ENCODE results near the gene RORC.

DNA sequence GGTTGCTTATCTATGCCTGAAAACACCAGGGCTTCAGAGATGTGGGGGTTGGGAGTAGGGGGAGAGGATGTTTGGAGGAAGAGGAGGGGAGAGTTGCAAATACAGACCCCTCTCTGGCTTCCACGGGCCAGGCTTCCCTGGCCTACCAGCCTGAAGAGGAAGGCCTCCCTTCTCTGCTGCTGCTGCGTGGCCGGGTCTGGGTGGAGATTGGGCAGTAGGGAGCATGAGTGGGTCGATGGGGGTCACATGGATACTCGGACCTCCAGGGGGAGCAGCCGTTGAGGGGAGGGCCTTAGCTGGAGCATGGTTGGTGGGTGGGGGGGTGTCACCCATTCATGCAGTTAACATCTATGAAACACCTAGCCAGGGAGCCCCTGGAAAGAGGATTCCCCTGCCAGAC lies 1.5 kb downstream of the RORC start:
- TF ChIP-seq GATA2 (IDR thresholded peaks at IDR 0.05; ENCODE audit: low read depth, low read length) (no peak), GATA3 (IDR thresholded peaks at IDR 0.05; ENCODE audit: low read depth, low read length) (no peak)

All from SH-SY5Y (cell line).